ENCODE results near the gene ARPC1B. TPM values are rescaled to one million over a fixed set of nuclear protein-coding genes. Genes with fewer than 3 reads are reported as not detected.

Gene ARPC1B
- total and polyA plus RNA-seq, 9 of the 15 experiments (the other 6 are each of a cell fraction or from before 2014, with no cell fraction given) = 6.7 to 357 (median 211) TPM

DNA sequence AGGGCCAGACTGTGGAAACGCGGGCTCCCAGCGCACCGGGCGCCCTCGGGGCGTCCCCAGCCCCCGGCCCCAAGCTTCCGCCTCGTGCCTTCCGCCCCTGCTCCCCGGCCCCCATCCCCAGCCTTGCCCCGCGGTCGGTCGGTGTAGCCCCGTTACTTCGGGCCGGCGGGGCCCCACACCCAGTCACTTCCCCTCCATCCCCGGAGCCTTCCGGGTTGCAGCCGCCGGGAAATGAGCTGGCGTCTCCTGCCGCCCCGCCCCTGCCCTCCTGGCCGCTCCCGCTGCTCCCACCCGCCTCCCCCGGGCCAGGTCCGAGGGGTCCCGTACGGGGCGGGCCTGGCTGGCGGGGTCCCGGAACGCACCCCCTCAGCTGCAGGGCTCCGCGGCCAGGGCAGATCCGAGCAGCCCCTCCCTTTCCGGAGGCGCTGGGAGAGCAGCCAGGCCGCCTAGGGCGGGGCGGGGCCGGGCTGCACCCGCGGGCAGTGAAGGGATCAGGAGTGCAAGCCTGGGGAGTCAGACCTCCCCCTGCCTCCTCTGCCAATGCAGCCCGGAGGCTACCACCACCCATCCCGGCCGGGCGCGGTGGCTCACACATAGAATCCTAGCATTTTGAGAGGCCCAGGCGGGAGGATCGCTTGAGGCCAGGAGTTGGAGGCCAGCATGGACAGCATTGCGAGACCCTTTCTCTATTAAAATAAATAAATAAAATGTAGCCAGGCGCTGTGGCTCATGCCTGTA is 709 bp downstream of the ARPC1B start (continued):
- TF ChIP-seq GTF3C2 (IDR thresholded peaks at IDR 0.05; ENCODE audit: borderline replicate concordance, extremely low read depth, insufficient read length) (no peak), NFXL1 (CRISPR knock-in tag; IDR thresholded peaks at IDR 0.05) (no peak), ARID4B (CRISPR knock-in tag; IDR thresholded peaks at IDR 0.05) (peak; percentile 78), SMC3 (conservative IDR thresholded peaks at IDR 0.05; ENCODE audit: insufficient read depth, low read depth, low read length) (0 out of 2 replicates have a peak, but pooled peaks have one; percentile 12), DPF2 (IDR thresholded peaks at IDR 0.05) (peak; percentile 29; the same call in 1 of the 2 replicates), NKRF (IDR thresholded peaks at IDR 0.05; ENCODE audit: borderline replicate concordance) (peak; percentile 46; the same call in 1 of the 2 replicates), RBM22 (IDR thresholded peaks at IDR 0.05; ENCODE audit: low read depth, low read length, poor library complexity, severe bottlenecking) (peak; percentile 3), ZEB2 (IDR thresholded peaks at IDR 0.05) (no peak), JUND (IDR thresholded peaks at IDR 0.05; ENCODE audit: borderline replicate concordance, low read depth, low read length) (0 out of 2 replicates have a peak, but pooled peaks have one; percentile 14), JUND (tag; IDR thresholded peaks at IDR 0.05; ENCODE audit: borderline replicate concordance, low read depth, low read length) (no peak; the same call in 2 of the 3 replicates), ZNF239 (CRISPR knock-in tag; IDR thresholded peaks at IDR 0.05) (no peak), IRF1 (CRISPR knock-in tag; IDR thresholded peaks at IDR 0.05; ENCODE audit: borderline replicate concordance) (no peak), RBM39 (optimal IDR thresholded peaks at IDR 0.05; ENCODE audit: low read depth, low read length) (no peak)
- TF ChIP-seq, protein P1, sequence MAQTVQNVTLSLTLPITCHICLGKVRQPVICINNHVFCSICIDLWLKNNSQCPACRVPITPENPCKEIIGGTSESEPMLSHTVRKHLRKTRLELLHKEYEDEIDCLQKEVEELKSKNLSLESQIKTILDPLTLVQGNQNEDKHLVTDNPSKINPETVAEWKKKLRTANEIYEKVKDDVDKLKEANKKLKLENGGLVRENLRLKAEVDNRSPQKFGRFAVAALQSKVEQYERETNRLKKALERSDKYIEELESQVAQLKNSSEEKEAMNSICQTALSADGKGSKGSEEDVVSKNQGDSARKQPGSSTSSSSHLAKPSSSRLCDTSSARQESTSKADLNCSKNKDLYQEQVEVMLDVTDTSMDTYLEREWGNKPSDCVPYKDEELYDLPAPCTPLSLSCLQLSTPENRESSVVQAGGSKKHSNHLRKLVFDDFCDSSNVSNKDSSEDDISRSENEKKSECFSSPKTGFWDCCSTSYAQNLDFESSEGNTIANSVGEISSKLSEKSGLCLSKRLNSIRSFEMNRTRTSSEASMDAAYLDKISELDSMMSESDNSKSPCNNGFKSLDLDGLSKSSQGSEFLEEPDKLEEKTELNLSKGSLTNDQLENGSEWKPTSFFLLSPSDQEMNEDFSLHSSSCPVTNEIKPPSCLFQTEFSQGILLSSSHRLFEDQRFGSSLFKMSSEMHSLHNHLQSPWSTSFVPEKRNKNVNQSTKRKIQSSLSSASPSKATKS (CRISPR knock-in tag; IDR thresholded peaks at IDR 0.05) = no peak

Measured in K562 (cell line).